ENCODE data around the gene PARP12.
A peak's percentile ranks its signal among the peaks of the same experiment; 100 is the strongest.

PARP12 gene

DNA sequence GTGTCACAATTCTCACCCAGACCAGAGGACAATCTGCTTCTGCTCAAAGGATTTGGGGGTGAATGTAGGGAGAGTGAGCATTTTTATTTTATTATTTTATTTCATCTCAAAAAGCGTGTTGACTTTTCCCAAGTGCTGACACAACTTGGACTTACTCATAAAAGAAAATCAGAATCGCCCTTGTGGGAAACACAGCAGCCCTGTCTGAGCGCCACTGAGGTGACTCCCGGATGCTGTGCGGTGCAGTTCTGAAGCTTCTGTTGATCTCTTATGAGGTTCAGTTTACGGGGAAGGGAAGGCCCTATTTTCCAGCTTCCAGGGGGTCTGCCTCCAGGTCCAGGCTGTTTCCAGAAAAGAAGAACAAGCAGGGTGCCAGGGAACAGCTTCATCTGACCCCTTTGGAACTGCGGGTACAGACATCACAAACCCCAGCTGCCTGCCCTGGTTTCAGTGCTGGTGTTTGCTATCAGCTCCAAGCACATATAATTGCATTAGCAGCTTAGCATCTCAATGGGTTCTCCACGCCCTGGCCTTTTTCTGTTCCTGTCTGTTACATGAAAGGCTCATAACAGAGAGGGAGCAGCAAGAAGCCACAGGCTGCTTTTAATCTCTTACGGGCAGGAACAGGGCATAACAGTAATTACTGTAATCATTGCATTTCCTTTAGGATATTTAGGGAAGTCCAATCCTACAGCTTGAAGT lies 52.4 kb downstream of the PARP12 start:
- peak; percentile 18 for DNase-seq

DNA sequence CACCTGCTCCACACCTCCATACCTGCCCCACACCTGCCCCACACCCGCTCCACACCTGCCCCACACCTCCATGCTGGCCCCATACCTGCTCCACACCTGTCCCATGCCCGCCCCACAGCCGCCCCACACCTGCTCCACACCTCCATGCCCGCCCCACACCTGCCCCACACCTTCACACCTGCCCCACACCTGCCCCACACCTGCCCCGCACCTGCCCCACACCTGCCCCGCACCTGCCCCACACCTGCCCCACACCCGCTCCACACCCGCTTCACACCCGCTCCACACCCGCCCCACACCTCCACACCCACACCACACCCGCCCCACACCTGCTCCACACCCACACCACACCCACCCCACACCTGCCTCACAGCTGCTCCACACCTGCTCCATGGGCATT lies 53.0 kb downstream of the PARP12 start:
- DNase-seq: no peak

DNA sequence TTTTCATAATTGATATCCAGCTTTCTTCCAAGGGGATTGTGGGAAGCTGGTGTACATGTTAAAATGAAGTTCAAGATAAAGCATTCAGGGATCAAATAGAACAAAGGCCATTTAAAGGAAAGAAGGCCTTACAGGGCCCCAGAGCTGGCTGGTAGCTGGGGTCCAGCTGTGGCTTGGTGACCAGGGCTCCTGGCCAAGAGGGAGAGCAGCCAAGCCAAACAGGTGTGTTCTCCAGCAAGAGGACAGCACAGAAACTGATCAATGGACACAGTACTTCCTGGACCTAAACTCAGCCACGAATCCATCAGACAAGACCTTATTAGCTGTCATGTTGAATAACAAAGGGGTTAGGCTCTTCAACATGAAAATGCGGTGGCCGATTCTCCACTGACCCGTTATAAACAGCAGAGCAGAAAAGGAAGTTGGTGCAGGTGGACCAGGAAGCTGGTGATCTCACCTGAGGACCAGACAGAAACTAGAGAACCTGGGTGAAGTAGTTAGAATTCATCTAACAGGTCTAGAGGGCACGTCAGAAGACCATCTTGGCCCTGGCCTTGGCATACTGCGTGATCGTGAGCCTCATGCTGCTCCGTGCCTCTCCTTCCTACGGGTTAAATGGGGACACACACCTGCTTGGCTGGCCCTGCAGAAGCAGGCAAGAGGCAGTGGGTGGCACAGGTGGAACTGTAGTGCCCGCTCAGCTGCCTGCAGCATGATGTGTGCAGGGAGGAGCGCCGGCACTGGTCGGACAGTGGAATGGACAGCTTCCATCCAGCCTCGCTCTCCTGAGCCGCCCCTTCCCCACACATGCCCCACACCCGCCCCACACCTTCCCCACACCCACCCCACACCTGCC lies 53.8 kb downstream of the PARP12 start:
- no peak for DNase-seq

DNA sequence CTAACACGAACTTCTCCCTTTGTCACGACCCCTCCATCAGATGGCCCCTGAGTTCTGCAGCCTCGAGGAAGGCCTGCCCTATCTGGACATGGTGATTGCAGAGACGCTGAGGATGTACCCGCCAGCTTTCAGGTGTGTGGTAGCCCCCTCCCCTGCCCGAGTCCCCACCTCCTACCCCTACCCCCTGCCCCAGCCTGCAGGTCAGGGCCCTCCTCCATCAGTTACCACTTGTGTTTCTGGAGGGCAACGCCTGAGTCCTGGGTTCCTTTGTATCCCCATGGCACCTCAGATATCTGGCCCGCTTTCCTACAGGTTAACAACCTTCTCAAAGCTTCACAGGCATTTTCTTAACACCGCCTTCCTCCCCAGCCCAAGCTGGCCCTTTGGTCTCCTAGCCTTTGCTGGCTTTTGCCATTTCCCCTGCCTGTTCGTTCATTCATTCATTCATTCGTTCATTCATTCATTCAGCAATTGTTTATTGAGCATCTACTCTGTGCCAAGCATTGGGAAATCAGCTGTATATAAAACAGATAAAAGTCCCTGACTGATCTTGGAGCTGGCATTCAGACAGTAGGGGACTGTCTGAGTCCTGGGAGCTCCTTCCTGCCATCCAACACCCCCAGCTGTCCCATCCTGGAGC lies 55.6 kb downstream of the PARP12 start:
- no peak for DNase-seq

DNA sequence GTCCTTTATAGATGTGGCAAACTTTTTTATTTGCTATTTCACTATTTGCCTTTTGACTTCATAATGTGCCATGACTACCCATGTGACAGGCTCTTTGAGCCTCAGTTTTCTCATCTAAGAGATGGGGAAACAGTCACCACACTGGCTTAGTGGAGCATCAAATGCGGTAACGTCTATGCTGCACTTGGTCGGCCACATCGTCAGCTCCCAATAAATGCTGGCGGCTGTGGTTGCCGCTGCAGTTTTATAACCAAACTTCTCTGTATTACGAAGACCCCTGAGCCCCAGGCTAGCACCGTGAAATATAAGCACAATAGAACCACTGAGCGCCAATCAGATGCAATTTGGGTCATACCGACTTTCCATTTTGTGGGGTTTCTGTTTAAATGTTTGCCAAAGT lies 56.2 kb downstream of the PARP12 start:
- DNase-seq: no peak

- peak; percentile 25 for DNase-seq
Measured at GRCh38 chr7:140005754-140006503, 56.8 kb downstream of the PARP12 start.

- DNase-seq: no peak
Measured at GRCh38 chr7:140005341-140005740, 57.4 kb downstream of the PARP12 start.

- DNase-seq: no peak
Measured at GRCh38 chr7:140004672-140005071, 58.1 kb downstream of the PARP12 start.

GRCh38 chr7:140003913-140004382 lies 58.8 kb downstream of the PARP12 start:
- peak; percentile 85 for DNase-seq

- no peak for DNase-seq
Measured at GRCh38 chr7:140000666-140001268, 62.0 kb downstream of the PARP12 start.

DNA sequence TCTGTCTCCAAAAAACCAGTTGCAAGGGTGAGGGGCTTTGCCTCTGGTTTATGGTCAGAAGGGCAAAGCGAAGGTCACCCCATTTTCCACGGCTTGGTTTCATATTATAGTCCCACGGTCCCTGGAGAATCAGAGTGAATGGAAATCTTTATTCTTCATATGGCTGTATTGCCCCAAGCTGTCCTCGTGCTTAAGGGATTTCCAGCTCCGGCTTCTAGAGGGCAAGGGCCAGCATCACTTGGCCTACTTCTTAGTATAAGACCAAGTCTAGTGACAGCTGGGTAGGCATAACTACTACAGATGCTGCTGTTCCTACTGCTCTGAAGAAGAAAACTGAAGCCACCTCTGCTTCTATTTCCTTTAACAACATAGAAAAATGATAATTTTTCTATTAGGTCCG lies 63.2 kb downstream of the PARP12 start:
- DNase-seq: no peak

GRCh38 chr7:139998572-139998971 lies 64.2 kb downstream of the PARP12 start:
- DNase-seq: no peak

- DNase-seq: peak; percentile 24
Measured at GRCh38 chr7:139995017-139995915, 67.5 kb downstream of the PARP12 start.

DNA sequence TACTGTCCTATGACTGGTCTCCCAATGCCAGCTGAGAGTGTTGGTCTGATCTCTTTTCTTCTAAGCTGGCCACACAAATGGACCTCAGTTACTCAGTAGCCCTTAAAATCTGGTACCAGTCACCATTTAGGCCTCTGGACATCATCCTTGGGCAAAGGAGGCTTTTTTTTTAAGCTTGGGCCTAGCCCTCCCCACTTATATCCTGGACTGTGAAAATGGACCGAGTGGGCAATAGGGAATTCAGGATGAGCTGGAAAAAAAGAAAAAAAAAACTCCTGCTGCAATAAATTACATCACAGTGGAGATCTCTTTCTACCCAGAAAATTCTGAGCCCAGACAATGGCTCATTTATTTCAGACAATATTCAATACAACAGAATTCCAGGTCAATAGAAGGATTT lies 68.4 kb downstream of the PARP12 start:
- DNase-seq: no peak

- no peak for DNase-seq
Measured at GRCh38 chr7:139993592-139993991, 69.2 kb downstream of the PARP12 start.

- DNase-seq: no peak
Measured at GRCh38 chr7:139993169-139993568, 69.6 kb downstream of the PARP12 start.

DNA sequence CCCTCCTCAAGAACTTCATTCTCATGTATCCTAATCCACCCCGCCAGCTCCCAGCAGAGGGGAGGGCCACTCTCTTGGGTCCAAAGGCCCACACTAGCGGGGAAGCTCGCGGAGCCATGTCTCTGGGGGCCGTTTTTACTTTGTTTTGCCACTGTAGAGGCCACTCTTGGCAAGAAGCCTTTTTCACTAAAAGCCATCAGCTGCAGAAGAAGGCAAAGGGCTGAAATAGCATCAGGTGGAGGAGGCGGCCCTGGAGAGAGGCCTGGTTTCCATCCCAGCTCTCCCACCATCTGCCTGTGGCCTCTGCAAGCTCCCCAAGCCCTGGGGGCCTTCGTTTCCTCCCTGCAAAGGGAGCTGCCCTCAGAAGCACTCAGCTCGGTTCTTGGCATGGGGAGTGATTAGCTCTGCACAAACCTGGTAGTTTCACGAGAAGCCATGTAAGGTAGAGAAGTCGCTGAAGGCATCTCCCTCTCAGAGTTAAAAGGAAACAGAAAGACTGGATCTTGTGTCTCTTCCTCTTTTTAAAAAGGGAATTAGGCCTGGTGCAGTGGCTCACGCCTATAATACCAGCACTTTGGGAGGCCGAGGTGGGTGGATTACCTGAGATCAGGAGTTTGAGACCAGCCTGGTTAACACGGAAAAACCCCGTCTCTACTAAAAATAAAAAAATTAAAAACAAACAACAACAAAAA lies 70.3 kb downstream of the PARP12 start:
- no peak for DNase-seq

DNA sequence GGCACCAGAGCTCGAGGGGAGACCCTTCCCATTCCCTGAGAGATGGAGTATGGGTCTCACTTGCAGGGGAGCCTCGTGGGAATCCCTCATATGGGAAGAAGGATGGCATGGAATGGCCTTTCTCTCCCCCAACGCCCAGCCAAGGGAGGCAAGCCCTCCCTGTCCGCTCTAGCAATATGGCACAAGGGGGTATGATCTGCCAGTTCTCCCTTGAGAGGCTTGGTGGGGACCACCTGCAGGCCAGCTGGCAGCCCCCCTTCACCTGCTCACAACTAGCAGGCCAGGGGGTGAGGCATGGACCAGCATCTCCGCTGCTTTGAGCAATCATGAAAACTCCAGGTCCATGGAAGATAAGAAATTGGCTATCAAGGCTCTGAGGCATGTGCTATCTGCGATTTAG lies 70.8 kb downstream of the PARP12 start:
- DNase-seq: no peak

- DNase-seq: no peak
Measured at GRCh38 chr7:139991269-139991666, 71.5 kb downstream of the PARP12 start.

DNA sequence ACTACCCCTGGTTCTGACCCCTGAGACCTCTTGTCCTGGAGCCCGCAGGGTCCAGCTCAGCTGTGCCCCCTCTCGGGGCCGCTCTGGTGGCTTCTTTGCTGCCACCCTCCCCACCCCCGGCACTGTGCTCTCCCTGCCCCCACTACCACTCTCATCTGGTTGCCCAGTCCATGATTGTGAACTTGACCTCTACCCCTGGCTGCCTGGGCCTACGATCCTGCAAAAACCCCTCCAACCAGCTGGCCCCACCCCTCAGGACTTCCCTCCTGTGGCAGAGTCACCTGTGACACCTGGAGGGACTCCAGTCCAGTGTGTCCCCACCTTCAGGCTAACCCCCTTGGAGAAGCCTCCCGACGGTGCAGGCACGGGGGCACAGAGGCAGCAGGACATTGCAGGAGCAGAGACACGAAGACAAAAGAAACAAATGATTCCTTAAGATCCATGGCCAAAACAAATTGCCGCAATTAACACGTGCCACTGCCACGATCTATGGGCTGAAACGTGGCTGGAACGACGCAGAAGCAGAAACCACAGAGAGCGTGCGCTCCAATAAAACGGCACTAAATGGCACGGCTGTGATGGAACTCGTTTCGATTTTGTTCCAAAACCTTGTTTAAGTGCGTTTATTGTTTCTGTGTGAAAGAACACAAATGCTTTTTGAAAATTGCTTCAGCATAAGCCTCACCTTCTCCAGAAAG lies 72.0 kb downstream of the PARP12 start:
- no peak for DNase-seq
